Trophoblast cell (in vitro differentiated cells and primary cell): ENCODE results near the gene SPRN.

Experiments used
- DNase-seq, 2 donors: peaks; one replicate each; pipeline ENCODE4 v3.0.0-alpha.2; 2016
- H2AFZ ChIP-seq: 2 replicates; pipeline ENCODE4 v1.6.1; 2013; ENCODE audit warnings: low read length, moderate library complexity, mild to moderate bottlenecking; ENCODE audit not compliant: insufficient read depth, poor library complexity
- H2AK5ac ChIP-seq: 2 replicates; pipeline ENCODE4 v1.6.1; 2013; ENCODE audit warnings: mild to moderate bottlenecking, low read length
- H2BK120ac ChIP-seq: 2 replicates; pipeline ENCODE4 v1.6.1; 2013; ENCODE audit warnings: low read length, mild to moderate bottlenecking, moderate library complexity; ENCODE audit not compliant: insufficient read depth, poor library complexity
- H2BK12ac ChIP-seq: 2 replicates; pipeline ENCODE4 v1.6.1; 2013; ENCODE audit warnings: mild to moderate bottlenecking, low read length, moderate library complexity
- H2BK5ac ChIP-seq: 2 replicates; pipeline ENCODE4 v1.6.1; 2013; ENCODE audit warnings: low read length, low read depth, moderate library complexity, mild to moderate bottlenecking; ENCODE audit not compliant: poor library complexity
- H3K14ac ChIP-seq: 2 replicates; pipeline ENCODE4 v1.6.1; 2013; ENCODE audit warnings: mild to moderate bottlenecking, low read length
- H3K18ac ChIP-seq: 2 replicates; pipeline ENCODE4 v1.6.1; 2013; ENCODE audit warnings: mild to moderate bottlenecking, low read length
- H3K23ac ChIP-seq: 2 replicates; pipeline ENCODE4 v1.6.1; 2013; ENCODE audit warnings: low read length
- H3K27ac ChIP-seq: 2 replicates; pipeline ENCODE4 v1.5.1; 2013; ENCODE audit warnings: low read depth, mild to moderate bottlenecking, inconsistent platforms, low read length, moderate library complexity
- H3K27me3 ChIP-seq: 2 replicates; pipeline ENCODE4 v1.6.1; 2013; ENCODE audit warnings: inconsistent platforms, mild to moderate bottlenecking, low read length, moderate library complexity; ENCODE audit not compliant: insufficient read depth
- H3K36me3 ChIP-seq, 2 experiments: 1 replicate in 1 of 2; 2 replicates in 1 of 2; pipeline ENCODE4 v1.6.1; 2013; ENCODE audit warnings: low read length in 2 of 2, mild to moderate bottlenecking in 2 of 2, moderate library complexity in 1 of 2; ENCODE audit not compliant: insufficient read depth in 2 of 2, control insufficient read depth in 1 of 2
- H3K4ac ChIP-seq: 2 replicates; pipeline ENCODE4 v1.6.1; 2013; ENCODE audit warnings: low read depth, mild to moderate bottlenecking, low read length, moderate library complexity
- H3K4me1 ChIP-seq, 2 experiments: 1 replicate in 1 of 2; 2 replicates in 1 of 2; pipeline ENCODE4 v1.6.1; 2013; ENCODE audit warnings: low read length in 2 of 2, mild to moderate bottlenecking in 2 of 2, moderate library complexity in 1 of 2; ENCODE audit not compliant: insufficient read depth in 2 of 2, control insufficient read depth in 1 of 2
- H3K4me2 ChIP-seq: 2 replicates; pipeline ENCODE4 v1.6.1; 2013; ENCODE audit warnings: inconsistent platforms, mild to moderate bottlenecking, low read length, moderate library complexity
- H3K4me3 ChIP-seq: 2 replicates; pipeline ENCODE4 v1.5.1; 2013; ENCODE audit warnings: mild to moderate bottlenecking, low read depth, low read length, inconsistent platforms
- H3K79me1 ChIP-seq: one replicate; pipeline ENCODE4 v1.6.1; 2013; ENCODE audit warnings: low read length
- H3K79me2 ChIP-seq: 2 replicates; pipeline ENCODE4 v1.6.1; 2013; ENCODE audit warnings: low read length, mild to moderate bottlenecking; ENCODE audit not compliant: control insufficient read depth, insufficient read depth, poor library complexity
- H3K9ac ChIP-seq: 2 replicates; pipeline ENCODE4 v1.6.1; 2013; ENCODE audit warnings: mild to moderate bottlenecking, low read length
- H3K9me3 ChIP-seq: 2 replicates; pipeline ENCODE4 v1.6.1; 2013; ENCODE audit warnings: low read depth, mild to moderate bottlenecking, control low read depth, inconsistent platforms, low read length; ENCODE audit not compliant: insufficient read depth
- H4K12ac ChIP-seq: 2 replicates; pipeline ENCODE4 v1.6.1; 2013; ENCODE audit warnings: low read depth, mild to moderate bottlenecking, low read length, moderate library complexity
- H4K8ac ChIP-seq: 2 replicates; pipeline ENCODE4 v1.6.1; 2013; ENCODE audit warnings: low read depth, mild to moderate bottlenecking, low read length, moderate library complexity
- H4K91ac ChIP-seq: one replicate; pipeline ENCODE4 v1.6.1; 2013; ENCODE audit warnings: low read depth, mild to moderate bottlenecking, low read length, moderate library complexity
- WGBS: extraction: QIAGEN DNeasy Blood & Tissue Kit; methylation state at CpG from one replicate; pipeline ENCODE4 v1.1.7; 2013; ENCODE audit warnings: missing lambda C conversion rate; ENCODE audit not compliant: insufficient read length, insufficient coverage; ENCODE audit errors: extremely low coverage; 5-methylcytosine and 5-hydroxymethylcytosine counted together

Gene SPRN

DNA sequence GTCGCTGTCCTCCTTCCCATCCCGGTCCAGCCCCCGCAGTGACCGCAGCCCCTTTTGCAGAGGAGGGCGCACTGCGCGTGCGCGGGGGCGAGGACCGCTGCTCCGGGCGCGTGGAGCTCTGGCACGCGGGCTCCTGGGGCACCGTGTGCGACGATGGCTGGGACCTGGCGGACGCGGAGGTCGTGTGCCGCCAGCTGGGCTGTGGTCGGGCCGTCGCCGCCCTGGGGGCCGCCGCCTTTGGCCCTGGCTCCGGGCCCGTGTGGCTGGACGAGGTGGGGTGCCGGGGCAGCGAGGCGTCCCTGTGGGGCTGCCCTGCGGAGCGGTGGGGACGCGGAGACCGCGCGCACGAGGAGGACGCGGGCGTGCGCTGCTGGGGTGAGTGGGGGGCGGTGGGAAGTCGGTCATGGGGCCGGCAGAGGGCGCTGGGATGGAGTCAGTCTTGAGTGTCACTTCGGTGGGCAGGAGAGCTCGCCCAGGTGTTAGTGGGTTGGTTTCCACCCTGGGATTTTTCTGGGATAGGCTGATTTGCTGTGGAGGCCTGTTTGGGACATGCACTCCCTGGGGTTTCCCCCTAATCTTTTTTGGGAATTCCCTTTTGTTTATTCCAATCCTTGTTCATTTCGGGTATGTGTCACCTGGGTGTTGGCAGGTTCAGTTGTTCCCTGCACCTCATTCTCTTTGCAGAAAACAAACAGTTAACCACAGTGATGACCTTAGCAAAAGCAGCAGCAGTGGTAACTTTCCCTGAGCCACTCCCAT lies 40.9 kb upstream of the SPRN start:
- H3K9ac ChIP-seq: no peak overlapping the region
- peaks cover 48% of the 10 kb centered on the region for H3K9me3 ChIP-seq
- no peaks in the 10 kb centered on the region for H3K4me1 ChIP-seq
- H3K27me3 ChIP-seq: no peaks in the 10 kb centered on the region
- no peaks in the 10 kb centered on the region for H3K36me3 ChIP-seq
- DNase-seq: no peak
- no peak overlapping the region for H3K23ac ChIP-seq
- no peak overlapping the region for H2BK12ac ChIP-seq
- no peak overlapping the region for H2BK5ac ChIP-seq
- WGBS: no CpG with 5 or more reads among the region's 55 CpGs
- H3K79me1 ChIP-seq: no peaks in the 10 kb centered on the region
- no peaks in the 10 kb centered on the region for H3K79me2 ChIP-seq
- no peak overlapping the region for H3K4ac ChIP-seq
- no peak overlapping the region for H2AK5ac ChIP-seq
- H3K14ac ChIP-seq: no peak overlapping the region
- H4K12ac ChIP-seq: no peak overlapping the region
- no peak overlapping the region for H4K8ac ChIP-seq
- no peak overlapping the region for H3K27ac ChIP-seq
- H3K4me2 ChIP-seq: no peak overlapping the region
- no peak overlapping the region for H4K91ac ChIP-seq
- no peak overlapping the region for H2BK120ac ChIP-seq
- no peak overlapping the region for H3K4me3 ChIP-seq
- no peak overlapping the region for H2AFZ ChIP-seq
- no peak overlapping the region for H3K18ac ChIP-seq

DNA sequence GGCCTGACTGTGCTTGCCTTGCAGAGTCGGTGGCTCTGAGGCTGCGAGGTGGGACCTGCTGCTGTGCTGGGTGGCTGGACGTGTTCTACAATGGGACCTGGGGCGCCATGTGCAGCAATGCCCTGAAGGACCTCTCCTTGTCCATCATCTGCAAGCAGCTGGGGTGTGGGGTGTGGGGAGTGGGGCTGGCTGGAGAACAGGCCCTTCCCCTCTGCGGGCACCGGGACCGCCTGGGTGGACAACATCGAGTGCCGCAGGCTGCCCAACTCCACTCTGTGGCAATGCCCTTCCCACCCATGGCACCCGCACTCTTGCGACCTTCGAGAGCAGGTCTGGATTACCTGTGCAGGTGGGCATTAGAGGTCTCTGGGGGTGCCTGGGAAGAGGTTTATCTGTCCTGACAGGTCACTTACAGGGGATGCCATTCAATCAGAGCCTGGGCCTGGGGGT lies 40.2 kb upstream of the SPRN start:
- H3K4me1 ChIP-seq: no peaks in the 10 kb centered on the region
- no peaks in the 10 kb centered on the region for H3K79me1 ChIP-seq
- no peak overlapping the region for H3K4ac ChIP-seq
- H3K4me3 ChIP-seq: no peak overlapping the region
- H2BK12ac ChIP-seq: no peak overlapping the region
- H3K9ac ChIP-seq: no peak overlapping the region
- H3K9me3 ChIP-seq: peaks cover 53% of the 10 kb centered on the region
- no peak overlapping the region for H4K91ac ChIP-seq
- WGBS: no CpG with 5 or more reads among the region's 12 CpGs
- H3K4me2 ChIP-seq: no peak overlapping the region
- no peaks in the 10 kb centered on the region for H3K79me2 ChIP-seq
- no peak overlapping the region for H3K23ac ChIP-seq
- DNase-seq: no peak
- H2AK5ac ChIP-seq: no peak overlapping the region
- H2BK120ac ChIP-seq: no peak overlapping the region
- H3K14ac ChIP-seq: no peak overlapping the region
- H3K18ac ChIP-seq: no peak overlapping the region
- H3K36me3 ChIP-seq: no peaks in the 10 kb centered on the region
- H3K27ac ChIP-seq: no peak overlapping the region
- H4K12ac ChIP-seq: no peak overlapping the region
- H3K27me3 ChIP-seq: no peaks in the 10 kb centered on the region
- no peak overlapping the region for H4K8ac ChIP-seq
- H2BK5ac ChIP-seq: no peak overlapping the region
- no peak overlapping the region for H2AFZ ChIP-seq

- H3K27ac ChIP-seq: no peak overlapping the region
- no peak overlapping the region for H3K9ac ChIP-seq
- no peaks in the 10 kb centered on the region for H3K79me1 ChIP-seq
- no peak overlapping the region for H3K4ac ChIP-seq
- no peak for DNase-seq
- no peak overlapping the region for H2BK5ac ChIP-seq
- no peak overlapping the region for H3K18ac ChIP-seq
- H4K12ac ChIP-seq: no peak overlapping the region
- no peak overlapping the region for H3K23ac ChIP-seq
- no peak overlapping the region for H3K4me2 ChIP-seq
- no peak overlapping the region for H4K91ac ChIP-seq
- no peak overlapping the region for H2AFZ ChIP-seq
- no peak overlapping the region for H4K8ac ChIP-seq
- no peaks in the 10 kb centered on the region for H3K36me3 ChIP-seq
- no peaks in the 10 kb centered on the region for H3K79me2 ChIP-seq
- no peak overlapping the region for H2BK120ac ChIP-seq
- no peaks in the 10 kb centered on the region for H3K27me3 ChIP-seq
- H3K4me3 ChIP-seq: no peak overlapping the region
- no peaks in the 10 kb centered on the region for H3K4me1 ChIP-seq
- no peak overlapping the region for H2BK12ac ChIP-seq
- no CpG with 5 or more reads among the region's 10 CpGs for WGBS
- no peak overlapping the region for H2AK5ac ChIP-seq
- H3K9me3 ChIP-seq: peaks cover 67% of the 10 kb centered on the region
- no peak overlapping the region for H3K14ac ChIP-seq
These were observed 38.3 kb upstream of the SPRN start for GRCh38 chr10:133462512-133463305.

DNA sequence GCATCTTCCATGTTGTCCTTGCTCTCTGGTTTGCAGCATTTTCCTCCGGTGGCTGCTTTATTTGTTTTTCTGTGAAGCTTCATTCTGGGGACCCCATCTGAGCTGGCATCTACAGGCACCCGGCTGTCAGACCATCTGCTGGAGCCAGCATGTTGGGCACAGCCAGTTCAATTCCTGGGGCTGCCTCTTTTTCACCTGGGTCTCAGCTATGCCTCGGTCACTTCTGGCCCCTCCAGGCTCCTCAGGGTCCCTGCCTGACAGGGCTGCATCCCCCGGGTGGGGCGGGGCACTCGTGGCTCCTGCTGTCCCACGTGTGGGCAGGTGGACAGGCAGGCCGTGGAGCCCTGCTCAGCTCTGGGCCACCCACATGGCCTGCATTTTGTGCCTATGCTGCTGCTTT lies 37.4 kb upstream of the SPRN start:
- Histone ChIP-seq H3K4me2 (no peak overlapping the region), H4K8ac (no peak overlapping the region), H4K91ac (no peak overlapping the region), H3K27me3 (no peaks in the 10 kb centered on the region), H3K9me3 (peaks cover 67% of the 10 kb centered on the region), H3K9ac (no peak overlapping the region), H3K4ac (no peak overlapping the region), H4K12ac (no peak overlapping the region), H3K27ac (no peak overlapping the region), H3K14ac (no peak overlapping the region), H3K79me2 (no peaks in the 10 kb centered on the region), H3K36me3 (no peaks in the 10 kb centered on the region), H2AK5ac (no peak overlapping the region), H2BK12ac (no peak overlapping the region), H2BK5ac (no peak overlapping the region), H2BK120ac (no peak overlapping the region), H3K23ac (no peak overlapping the region), H3K18ac (no peak overlapping the region), H3K79me1 (no peaks in the 10 kb centered on the region), H2AFZ (no peak overlapping the region), H3K4me1 (no peaks in the 10 kb centered on the region), H3K4me3 (no peak overlapping the region)
- DNase-seq: no peak
- WGBS: no CpG with 5 or more reads among the region's 8 CpGs
